Peyer's patch (tissue), 4 donors: ENCODE measurements around the gene GPR107. TPM values are rescaled to one million over a fixed set of nuclear protein-coding genes. Genes with fewer than 3 reads are reported as not detected.

Experiments
- DNase-seq, 3 donors: peaks; one replicate each; pipeline ENCODE4 v3.0.0-alpha.2; 2017 to 2019
- H3K27ac ChIP-seq, 4 donors: fragments of 200-600 bp; sonication (generic); one replicate each; pipeline ENCODE4 v1.5.1; 2016 to 2019
- H3K27me3 ChIP-seq, 2 donors: fragments of 200-600 bp; sonication (generic); one replicate each; pipeline ENCODE4 v1.5.1; 2019
- H3K36me3 ChIP-seq, 3 donors: fragments of 200-600 bp; sonication (generic); one replicate each; pipeline ENCODE4 v1.5.1; 2016 to 2019
- H3K4me1 ChIP-seq, 4 donors: fragments of 200-600 bp; sonication (generic); one replicate each; pipeline ENCODE4 v1.5.1; 2016 to 2019
- H3K4me3 ChIP-seq, 4 donors: fragments of 200-600 bp; sonication (generic); 1 replicate in 3 of 4; 2 replicates in 1 of 4; pipeline ENCODE4 v1.5.1; 2016 to 2019; ENCODE audit warnings: mild to moderate bottlenecking in 1 of 4
- H3K9me3 ChIP-seq, 4 donors: fragments of 200-600 bp; sonication (generic); one replicate each; pipeline ENCODE4 v1.5.1; 2016 to 2019; ENCODE audit warnings: mild to moderate bottlenecking in 1 of 4
- POLR2A ChIP-seq, 2 donors: fragments of 450-650 bp; IDR thresholded peaks; one replicate each; pipeline ENCODE4 v1.5.1; 2017; ENCODE audit warnings: antibody characterized with exemption in 2 of 2, mild to moderate bottlenecking in 2 of 2, moderate library complexity in 2 of 2
- total RNA-seq, 4 donors: library from RNA; depleted of rRNA; stranded (reverse); fragments of >200 nt; gene quantifications; one replicate each; pipeline ENCODE4 v1.1.0, GENCODE V29; 2016
- TF ChIP-seq, protein P1 (sequence below), 6 experiments: fragments of 450-650 bp in 4 of 6; fragments of 200-600 bp in 2 of 6; sonication (generic) in 1 of 6; IDR thresholded peaks; one replicate each; pipeline ENCODE4 v1.5.1; 2017 to 2019; ENCODE audit warnings: antibody characterized with exemption in 6 of 6, mild to moderate bottlenecking in 3 of 6, moderate library complexity in 1 of 6

Gene GPR107
- total RNA-seq, 4 donors from 2014 or later, result 16.6 to 29.0 (median 22.3) TPM

- Histone ChIP-seq H3K27ac (peak overlapping the region in 1 of 4 donors; percentile 80), H3K4me1 (peaks cover 0 to 17% (median 6%) of the 10 kb centered on the region in 4 donors), H3K9me3 (no peaks in the 10 kb centered on the region), H3K27me3 (no peaks in the 10 kb centered on the region), H3K36me3 (no peaks in the 10 kb centered on the region), H3K4me3 (peak overlapping the region; percentile 80 to 91 (median 88))
- TF ChIP-seq, protein P1, sequence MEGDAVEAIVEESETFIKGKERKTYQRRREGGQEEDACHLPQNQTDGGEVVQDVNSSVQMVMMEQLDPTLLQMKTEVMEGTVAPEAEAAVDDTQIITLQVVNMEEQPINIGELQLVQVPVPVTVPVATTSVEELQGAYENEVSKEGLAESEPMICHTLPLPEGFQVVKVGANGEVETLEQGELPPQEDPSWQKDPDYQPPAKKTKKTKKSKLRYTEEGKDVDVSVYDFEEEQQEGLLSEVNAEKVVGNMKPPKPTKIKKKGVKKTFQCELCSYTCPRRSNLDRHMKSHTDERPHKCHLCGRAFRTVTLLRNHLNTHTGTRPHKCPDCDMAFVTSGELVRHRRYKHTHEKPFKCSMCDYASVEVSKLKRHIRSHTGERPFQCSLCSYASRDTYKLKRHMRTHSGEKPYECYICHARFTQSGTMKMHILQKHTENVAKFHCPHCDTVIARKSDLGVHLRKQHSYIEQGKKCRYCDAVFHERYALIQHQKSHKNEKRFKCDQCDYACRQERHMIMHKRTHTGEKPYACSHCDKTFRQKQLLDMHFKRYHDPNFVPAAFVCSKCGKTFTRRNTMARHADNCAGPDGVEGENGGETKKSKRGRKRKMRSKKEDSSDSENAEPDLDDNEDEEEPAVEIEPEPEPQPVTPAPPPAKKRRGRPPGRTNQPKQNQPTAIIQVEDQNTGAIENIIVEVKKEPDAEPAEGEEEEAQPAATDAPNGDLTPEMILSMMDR (IDR thresholded peaks at IDR 0.05), result no peak
- TF ChIP-seq POLR2A (IDR thresholded peaks at IDR 0.05), result no peak
- no peak for DNase-seq
Measured at GRCh38 chr9:130054820-130055219, 1.1 kb downstream of the GPR107 start.

GRCh38 chr9:130058154-130058553 lies 4.4 kb downstream of the GPR107 start:
- no peaks in the 10 kb centered on the region for H3K27me3 ChIP-seq
- no peak for DNase-seq
- no peak for TF ChIP-seq POLR2A (IDR thresholded peaks at IDR 0.05)
- TF ChIP-seq, protein P1 (IDR thresholded peaks at IDR 0.05), result peak in 4 of 6 experiments; percentile 5 to 26 (median 20)
- H3K36me3 ChIP-seq, result no peaks in the 10 kb centered on the region
- no peak overlapping the region for H3K27ac ChIP-seq
- peaks cover 0 to 7% (median 3%) of the 10 kb centered on the region in 4 donors for H3K4me1 ChIP-seq
- H3K4me3 ChIP-seq, result no peak overlapping the region
- no peaks in the 10 kb centered on the region for H3K9me3 ChIP-seq

DNA sequence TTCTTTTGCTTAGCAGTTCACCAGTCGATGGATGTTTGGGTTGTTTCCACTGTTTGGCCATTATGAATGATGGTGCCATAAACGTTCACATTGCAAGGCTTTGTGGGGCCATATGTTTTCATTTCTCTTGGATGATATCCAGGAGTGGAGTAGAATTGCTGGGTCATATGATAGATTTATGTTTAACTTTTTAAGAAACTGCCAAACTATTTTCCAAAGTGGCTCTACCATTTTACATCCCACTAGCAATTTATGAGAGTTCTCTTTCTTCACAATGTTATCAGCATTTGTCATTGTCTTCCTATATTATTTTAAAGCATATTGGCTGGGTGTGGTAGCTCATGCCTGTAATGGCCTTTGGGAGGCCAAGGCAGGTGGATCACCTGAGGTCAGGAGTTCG lies 5.2 kb downstream of the GPR107 start:
- no peak for TF ChIP-seq POLR2A (IDR thresholded peaks at IDR 0.05)
- TF ChIP-seq, protein P1 (IDR thresholded peaks at IDR 0.05), result no peak
- DNase-seq, result no peak
- Histone ChIP-seq H3K27me3 (no peaks in the 10 kb centered on the region), H3K4me3 (no peak overlapping the region), H3K36me3 (no peaks in the 10 kb centered on the region), H3K4me1 (peaks cover 0 to 7% (median 3%) of the 10 kb centered on the region in 4 donors), H3K27ac (no peak overlapping the region), H3K9me3 (no peaks in the 10 kb centered on the region)

- no peaks in the 10 kb centered on the region for H3K27me3 ChIP-seq
- no peak overlapping the region for H3K27ac ChIP-seq
- no peaks in the 10 kb centered on the region for H3K9me3 ChIP-seq
- H3K36me3 ChIP-seq, result peaks cover 0 to 3% (median 0%) of the 10 kb centered on the region in 3 donors
- no peak overlapping the region for H3K4me3 ChIP-seq
- H3K4me1 ChIP-seq, result no peaks in the 10 kb centered on the region
- DNase-seq, result no peak
- TF ChIP-seq POLR2A (IDR thresholded peaks at IDR 0.05), result no peak
- TF ChIP-seq, protein P1 (IDR thresholded peaks at IDR 0.05), result no peak
Measured at GRCh38 chr9:130060296-130060695, 6.6 kb downstream of the GPR107 start.

DNA sequence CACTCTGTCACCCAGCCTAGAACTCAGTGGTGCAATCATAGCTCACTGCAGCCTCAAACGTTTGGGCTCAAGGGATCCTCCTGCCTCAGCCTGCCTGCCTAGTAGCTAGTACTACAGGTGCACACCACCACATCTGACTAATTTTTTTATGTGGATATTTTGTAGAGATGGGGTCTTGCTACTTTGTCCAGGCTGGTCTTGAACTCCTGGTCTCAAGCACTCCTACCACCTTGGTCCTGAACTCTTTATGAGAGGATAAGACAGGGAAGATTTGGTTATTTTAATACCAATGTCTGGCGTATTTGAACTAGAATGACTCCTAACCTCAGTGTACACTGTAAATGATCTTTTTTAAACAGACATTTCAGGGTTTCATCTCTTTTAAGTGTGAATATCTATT lies 9.0 kb downstream of the GPR107 start:
- Histone ChIP-seq H3K27ac (no peak overlapping the region), H3K27me3 (no peaks in the 10 kb centered on the region), H3K4me1 (no peaks in the 10 kb centered on the region), H3K9me3 (no peaks in the 10 kb centered on the region), H3K36me3 (peaks cover 0 to 4% (median 0%) of the 10 kb centered on the region in 3 donors), H3K4me3 (no peak overlapping the region)
- no peak for DNase-seq
- TF ChIP-seq, protein P1 (IDR thresholded peaks at IDR 0.05), result no peak
- no peak for TF ChIP-seq POLR2A (IDR thresholded peaks at IDR 0.05)

DNA sequence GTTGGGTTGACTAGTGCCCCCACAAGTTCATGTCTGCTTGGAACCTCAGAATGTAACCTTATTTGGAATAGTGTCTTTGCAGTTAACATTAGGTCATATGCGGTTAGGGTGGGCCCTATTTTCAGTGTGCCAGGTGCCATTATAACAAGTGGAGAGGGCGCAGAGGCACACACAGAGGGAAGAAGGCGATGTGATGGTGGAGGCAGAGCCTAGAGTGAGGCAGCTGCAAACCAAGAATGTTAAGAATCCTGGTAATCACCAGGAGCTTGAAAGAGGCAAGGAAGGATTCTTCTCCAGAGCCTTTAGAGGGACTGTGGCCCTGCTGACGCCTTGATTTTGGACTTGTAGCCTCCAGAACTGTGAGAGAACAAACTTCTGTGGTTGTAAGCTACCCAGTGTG lies 10.9 kb downstream of the GPR107 start:
- no peak for TF ChIP-seq POLR2A (IDR thresholded peaks at IDR 0.05)
- TF ChIP-seq, protein P1 (IDR thresholded peaks at IDR 0.05), result no peak
- H3K27ac ChIP-seq, result no peak overlapping the region
- H3K4me1 ChIP-seq, result peaks cover 0 to 3% (median 0%) of the 10 kb centered on the region in 4 donors
- no peaks in the 10 kb centered on the region for H3K27me3 ChIP-seq
- H3K9me3 ChIP-seq, result no peaks in the 10 kb centered on the region
- no peak overlapping the region for H3K4me3 ChIP-seq
- DNase-seq, result no peak
- peaks cover 0 to 4% (median 0%) of the 10 kb centered on the region in 3 donors for H3K36me3 ChIP-seq
